ENCODE results near the gene EBP. TPM values are rescaled to one million over a fixed set of nuclear protein-coding genes. Genes with fewer than 3 reads are reported as not detected.

The EBP gene
- total and polyA plus RNA-seq, 2 of the 8 experiments (the other 6 are each of a cell fraction or from before 2014, with no cell fraction given): 143 to 286 TPM

DNA sequence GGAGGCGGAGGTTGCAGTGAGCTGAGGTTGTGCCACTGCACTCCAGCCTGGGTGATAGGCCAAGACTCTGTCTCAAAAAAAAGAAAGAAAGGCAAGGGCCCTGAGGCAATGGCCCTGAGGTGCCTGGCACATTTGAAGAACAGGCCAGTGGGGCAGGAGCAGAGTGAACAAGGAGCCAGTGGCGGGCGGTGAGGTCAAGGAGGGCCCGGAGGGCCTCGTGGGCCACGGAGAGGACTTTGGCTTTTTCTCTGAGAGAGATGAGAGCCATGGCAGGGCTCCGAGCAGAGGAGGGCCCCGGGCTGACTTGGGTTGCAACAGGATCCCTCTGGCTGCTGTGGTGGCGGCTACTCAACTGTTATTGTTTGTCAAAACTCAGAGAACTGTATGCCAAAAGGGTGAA, 32.3 kb upstream of the EBP start:
- ChIA-PET CTCF (ENCODE audit: partially characterized antibody) (no interaction called here), POLR2A (ENCODE audit: partially characterized antibody) (interaction anchor here (1.6 kb wide), 1 partner anchor 16 kb away, joined by 4 read pairs; no protein-coding TSS in a partner anchor)
- Histone ChIP-seq H2AFZ (ENCODE audit: low read length) (no peak overlapping the region), H3K14ac (ENCODE audit: insufficient read length) (no peak overlapping the region), H3K18ac (ENCODE audit: extremely low read depth, low read length) (no peak overlapping the region), H3K23ac (ENCODE audit: insufficient read length) (no peak overlapping the region), H3K79me2 (ENCODE audit: control insufficient read depth in 1 of 2, insufficient read depth in 2 of 2, low read length in 2 of 2) (no peaks in the 10 kb centered on the region), H2BK20ac (ENCODE audit: low read length) (no peak overlapping the region), H2AK5ac (ENCODE audit: low read depth, low read length) (no peak overlapping the region), H4K91ac (replicated peaks; ENCODE audit: insufficient read length, low read length) (no peak overlapping the region), H3K4me2 (ENCODE audit: insufficient read depth in 1 of 2, low read depth in 2 of 2, low read length in 2 of 2) (no peak overlapping the region), H2BK15ac (ENCODE audit: low read length) (no peak overlapping the region), H3K4me3 (ENCODE audit: extremely low read depth in 1 of 4, insufficient read depth in 2 of 4, low read depth in 3 of 4, low read length in 4 of 4) (no peak overlapping the region), H3K56ac (replicated peaks; ENCODE audit: insufficient read length, low read depth, low read length) (no peak overlapping the region), H3K79me1 (ENCODE audit: low read depth, low read length) (no peaks in the 10 kb centered on the region), H2BK12ac (ENCODE audit: low read depth, low read length) (no peak overlapping the region), H4K8ac (ENCODE audit: extremely low read depth, insufficient read depth, low read length) (no peak overlapping the region), H4K20me1 (replicated peaks in 1 of 2; ENCODE audit: control insufficient read depth in 1 of 2, insufficient read depth in 2 of 2, low read length in 2 of 2) (no peaks in the 10 kb centered on the region), H3K4ac (replicated peaks; ENCODE audit: insufficient read length, low read depth, low read length) (no peak overlapping the region), H3K27ac (ENCODE audit: low read depth, low read length) (no peak overlapping the region), H3K9ac (replicated peaks in 1 of 4; ENCODE audit: extremely low read depth in 1 of 4, low read depth in 3 of 4, low read length in 3 of 4) (no peak overlapping the region), H3K27me3 (replicated peaks in 1 of 4; ENCODE audit: control insufficient read depth in 3 of 4, extremely low read depth in 1 of 4, insufficient read depth in 3 of 4, low read length in 3 of 4) (no peaks in the 10 kb centered on the region), H3K23me2 (ENCODE audit: low read depth, low read length) (no peaks in the 10 kb centered on the region), H2BK5ac (ENCODE audit: low read depth, low read length) (no peak overlapping the region), H3K9me3 (ENCODE audit: insufficient read depth in 2 of 2, low read depth in 1 of 2, low read length in 1 of 2) (no peaks in the 10 kb centered on the region), H3K4me1 (replicated peaks in 1 of 4; ENCODE audit: control insufficient read depth in 3 of 4, insufficient read depth in 4 of 4, low read length in 3 of 4) (no peaks in the 10 kb centered on the region; a peak in 1 of 7 replicates), H3K36me3 (ENCODE audit: control insufficient read depth in 2 of 4, insufficient read depth in 4 of 4, low read length in 3 of 4) (peaks cover 0 to 3% (median 1%) of the 10 kb centered on the region in 4 experiments; a peak in 3 of 8 replicates), H2BK120ac (replicated peaks; ENCODE audit: low read depth, low read length) (no peak overlapping the region), H4K5ac (ENCODE audit: insufficient read length, low read depth, low read length) (no peak overlapping the region)
- DNase-seq (ENCODE audit: low read depth in 1 of 2, low spot score in 2 of 2) (no peak), FAIRE-seq (no peak)
- 90% methylated on average over 4 of the region's 9 CpGs; no CpG with 5 or more reads in 1 of the 2 experiments for WGBS, 2 experiments (ENCODE audit: extremely low coverage in 1 of 2, insufficient coverage in 1 of 2, insufficient read length in 1 of 2, insufficient replicate concordance in 2 of 2, low coverage in 1 of 2, low lambda C conversion rate in 2 of 2, missing lambda C conversion rate in 1 of 2)
- TF ChIP-seq NANOG (IDR thresholded peaks at IDR 0.05; ENCODE audit: insufficient read depth, low read depth, low read length, poor library complexity, severe bottlenecking): no peak
- no peak for TF ChIP-seq RAD21 (IDR thresholded peaks at IDR 0.05 in 1 of 2, conservative IDR thresholded peaks at IDR 0.05 in 1 of 2; ENCODE audit: low read depth in 2 of 2, low read length in 2 of 2)
- TF ChIP-seq POLR2A (IDR thresholded peaks at IDR 0.05; ENCODE audit: control extremely low read depth in 1 of 2, low read depth in 2 of 2, low read length in 2 of 2): no peak
- TF ChIP-seq, protein P1, sequence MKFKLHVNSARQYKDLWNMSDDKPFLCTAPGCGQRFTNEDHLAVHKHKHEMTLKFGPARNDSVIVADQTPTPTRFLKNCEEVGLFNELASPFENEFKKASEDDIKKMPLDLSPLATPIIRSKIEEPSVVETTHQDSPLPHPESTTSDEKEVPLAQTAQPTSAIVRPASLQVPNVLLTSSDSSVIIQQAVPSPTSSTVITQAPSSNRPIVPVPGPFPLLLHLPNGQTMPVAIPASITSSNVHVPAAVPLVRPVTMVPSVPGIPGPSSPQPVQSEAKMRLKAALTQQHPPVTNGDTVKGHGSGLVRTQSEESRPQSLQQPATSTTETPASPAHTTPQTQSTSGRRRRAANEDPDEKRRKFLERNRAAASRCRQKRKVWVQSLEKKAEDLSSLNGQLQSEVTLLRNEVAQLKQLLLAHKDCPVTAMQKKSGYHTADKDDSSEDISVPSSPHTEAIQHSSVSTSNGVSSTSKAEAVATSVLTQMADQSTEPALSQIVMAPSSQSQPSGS (IDR thresholded peaks at IDR 0.05; ENCODE audit: low read length): no peak
- TF ChIP-seq EP300 (IDR thresholded peaks at IDR 0.05; ENCODE audit: borderline replicate concordance in 1 of 2, low read depth in 2 of 2, low read length in 2 of 2): no peak
- TF ChIP-seq, protein P2, sequence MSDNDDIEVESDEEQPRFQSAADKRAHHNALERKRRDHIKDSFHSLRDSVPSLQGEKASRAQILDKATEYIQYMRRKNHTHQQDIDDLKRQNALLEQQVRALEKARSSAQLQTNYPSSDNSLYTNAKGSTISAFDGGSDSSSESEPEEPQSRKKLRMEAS (IDR thresholded peaks at IDR 0.05): no peak
- no peak for TF ChIP-seq CTBP2 (IDR thresholded peaks at IDR 0.05; ENCODE audit: borderline replicate concordance, insufficient read depth, insufficient read length, low read length)
- TF ChIP-seq NRF1 (IDR thresholded peaks at IDR 0.05; ENCODE audit: low read depth, low read length): no peak
- TF ChIP-seq TEAD4 (IDR thresholded peaks at IDR 0.05; ENCODE audit: low read depth, low read length): no peak
- no peak for TF ChIP-seq CHD2 (IDR thresholded peaks at IDR 0.05; ENCODE audit: low read length)
